Measurements from ENCODE around the gene RIOK1. TPM values are rescaled to one million over a fixed set of nuclear protein-coding genes. Genes with fewer than 3 reads are reported as not detected.

Gene RIOK1
- total RNA-seq, 1 donor from 2014 or later, result 15.5 TPM

DNA sequence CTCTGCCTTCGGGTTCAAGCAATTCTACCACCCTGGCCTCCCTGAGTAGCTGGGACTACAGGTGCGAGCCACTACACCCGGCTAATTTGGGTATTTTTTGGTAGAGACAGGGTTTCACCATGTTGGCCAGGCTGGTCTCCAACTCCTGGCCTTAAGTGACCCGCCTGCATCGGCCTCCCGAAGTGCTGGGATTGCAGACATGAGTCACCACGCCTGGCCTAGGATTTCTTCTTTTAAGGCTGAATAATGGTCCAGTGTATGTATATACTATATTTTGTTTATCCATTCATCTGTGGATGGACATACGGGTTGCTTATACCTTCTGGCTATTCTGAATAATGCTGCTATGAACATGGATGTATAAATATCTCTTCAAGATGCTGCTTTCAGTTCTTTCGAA is 17.1 kb downstream of the RIOK1 start:
- no peak for DNase-seq (ENCODE audit: extremely low read depth, low read depth, low spot score)

DNA sequence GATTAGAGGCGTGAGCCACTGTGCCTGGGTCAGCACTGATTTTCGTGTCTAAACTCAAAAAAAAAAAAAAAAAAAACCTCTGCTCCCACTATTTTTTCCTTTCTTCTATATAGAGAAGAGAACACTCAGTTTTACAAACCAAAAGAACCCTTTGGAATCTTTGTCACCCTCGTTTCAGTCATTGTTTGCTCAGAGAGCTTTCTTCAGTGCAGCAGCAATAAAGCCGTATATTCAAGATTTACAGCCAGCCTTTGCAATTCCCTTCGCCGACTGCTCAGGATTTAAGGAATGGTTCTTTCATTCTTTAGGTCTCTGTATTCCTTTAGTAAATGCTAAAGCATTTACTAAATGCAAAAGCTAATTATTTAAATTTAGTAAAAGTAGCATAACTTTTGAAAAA is 20.1 kb downstream of the RIOK1 start:
- DNase-seq (ENCODE audit: extremely low read depth, low read depth, low spot score), result no peak

DNA sequence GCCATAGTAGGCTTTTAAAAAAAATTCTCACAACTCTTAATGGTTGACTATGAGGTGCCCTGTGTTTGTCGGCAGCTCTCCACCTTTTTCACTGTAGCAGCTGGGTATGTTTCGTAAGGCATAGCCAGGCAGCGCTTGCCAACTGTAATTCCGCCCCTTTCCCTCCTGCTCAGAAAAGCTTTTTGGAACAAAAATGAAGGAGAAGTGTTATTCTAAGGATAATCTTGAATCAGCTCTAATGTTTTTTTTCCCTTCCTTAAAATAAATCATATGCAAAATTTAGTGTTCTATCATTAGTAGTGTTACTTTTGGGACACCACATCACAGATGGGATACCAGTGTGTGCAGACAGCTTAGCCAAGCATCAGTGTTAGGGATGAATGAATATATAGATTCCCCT is 21.2 kb downstream of the RIOK1 start:
- no peak for DNase-seq (ENCODE audit: extremely low read depth, low read depth, low spot score)

DNA sequence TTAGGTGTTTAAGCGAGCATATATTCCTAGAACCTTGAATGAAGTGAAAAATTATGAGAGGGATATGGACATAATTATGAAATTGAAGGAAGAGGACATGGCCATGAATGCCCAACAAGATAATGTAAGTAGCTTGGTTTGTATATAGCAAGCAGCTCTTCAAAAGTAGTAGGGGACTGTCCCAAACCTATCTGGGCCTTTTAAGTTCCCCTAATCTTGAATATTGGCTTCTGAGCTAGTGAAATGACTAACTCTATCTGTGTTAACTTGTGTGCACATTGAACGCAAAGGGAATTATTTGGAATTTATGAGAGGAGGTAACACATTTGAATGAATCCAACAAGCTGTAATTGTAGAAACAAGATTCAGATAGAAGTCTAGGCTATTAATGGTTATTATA is 21.7 kb downstream of the RIOK1 start:
- DNase-seq (ENCODE audit: extremely low read depth, low read depth, low spot score), result no peak

DNA sequence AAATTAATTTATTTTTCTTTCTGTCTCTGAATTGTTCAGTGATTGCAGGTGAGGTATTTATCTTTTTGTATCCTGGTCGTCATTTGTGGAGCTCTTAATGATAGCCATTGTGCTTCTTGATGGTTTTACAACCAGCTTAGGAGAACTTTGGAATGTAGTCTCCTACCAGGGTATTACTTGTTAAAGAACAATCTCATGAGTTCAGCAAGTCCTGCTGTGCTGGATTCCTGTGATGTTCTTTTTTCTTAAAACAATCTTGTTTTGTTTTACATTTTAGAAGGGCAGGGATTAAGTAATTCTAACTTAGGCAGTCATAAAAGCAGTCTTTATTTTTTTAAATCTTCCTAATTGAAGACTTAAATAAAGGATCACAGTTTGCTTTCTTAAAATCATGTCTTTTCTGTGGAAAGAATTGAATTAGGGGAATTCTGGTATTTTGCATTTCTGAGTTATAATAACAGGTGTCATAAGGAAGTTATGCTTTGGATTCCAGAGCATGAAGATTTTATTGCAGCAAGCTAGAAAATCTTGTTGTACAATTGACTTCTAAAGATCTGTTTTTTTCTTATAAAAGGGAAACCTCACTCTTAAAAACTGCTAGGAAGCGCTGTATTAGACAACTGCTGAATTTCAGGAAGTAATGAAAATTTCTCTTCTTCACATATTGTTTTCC is 23.7 kb downstream of the RIOK1 start:
- no peak for DNase-seq (ENCODE audit: extremely low read depth, low read depth, low spot score)

DNA sequence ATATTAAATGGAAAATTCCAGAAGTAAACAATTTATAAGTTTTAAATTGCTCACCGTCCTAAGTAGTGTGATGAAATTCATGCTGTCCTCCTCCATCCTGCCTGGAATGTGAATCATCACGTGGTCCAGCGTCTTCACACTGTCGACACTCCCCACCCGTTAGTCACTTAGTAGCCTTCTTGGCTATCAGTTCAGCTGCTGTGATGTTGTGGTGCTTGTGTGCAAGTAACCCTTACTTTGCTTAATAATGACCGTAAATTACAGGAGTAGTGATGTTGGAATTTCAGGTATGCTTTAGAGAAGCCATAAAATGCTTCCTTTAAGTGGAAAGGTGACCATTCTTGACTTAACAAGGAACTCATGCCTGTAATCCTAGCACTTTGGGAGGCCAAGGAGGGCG is 25.2 kb downstream of the RIOK1 start:
- no peak for DNase-seq (ENCODE audit: extremely low read depth, low read depth, low spot score)

DNA sequence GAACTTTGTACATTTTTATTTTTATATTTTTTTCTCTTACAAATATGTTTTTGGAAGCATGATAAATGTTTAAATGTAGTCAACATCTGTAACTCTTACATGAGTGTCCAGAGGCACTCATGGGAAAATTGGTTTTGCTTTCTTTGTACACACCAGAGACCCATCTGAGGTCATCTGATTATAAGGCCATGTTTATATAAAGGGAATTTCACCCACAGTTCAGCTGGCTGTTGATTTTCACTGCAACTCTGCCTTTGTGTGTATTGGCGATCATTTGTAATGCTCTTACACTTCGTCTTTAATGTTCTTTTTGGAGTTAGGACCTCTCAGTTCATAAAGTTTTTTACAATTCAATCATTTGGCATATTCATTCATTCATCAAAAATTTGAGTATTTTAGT is 28.1 kb downstream of the RIOK1 start:
- DNase-seq (ENCODE audit: extremely low read depth, low read depth, low spot score), result no peak

DNA sequence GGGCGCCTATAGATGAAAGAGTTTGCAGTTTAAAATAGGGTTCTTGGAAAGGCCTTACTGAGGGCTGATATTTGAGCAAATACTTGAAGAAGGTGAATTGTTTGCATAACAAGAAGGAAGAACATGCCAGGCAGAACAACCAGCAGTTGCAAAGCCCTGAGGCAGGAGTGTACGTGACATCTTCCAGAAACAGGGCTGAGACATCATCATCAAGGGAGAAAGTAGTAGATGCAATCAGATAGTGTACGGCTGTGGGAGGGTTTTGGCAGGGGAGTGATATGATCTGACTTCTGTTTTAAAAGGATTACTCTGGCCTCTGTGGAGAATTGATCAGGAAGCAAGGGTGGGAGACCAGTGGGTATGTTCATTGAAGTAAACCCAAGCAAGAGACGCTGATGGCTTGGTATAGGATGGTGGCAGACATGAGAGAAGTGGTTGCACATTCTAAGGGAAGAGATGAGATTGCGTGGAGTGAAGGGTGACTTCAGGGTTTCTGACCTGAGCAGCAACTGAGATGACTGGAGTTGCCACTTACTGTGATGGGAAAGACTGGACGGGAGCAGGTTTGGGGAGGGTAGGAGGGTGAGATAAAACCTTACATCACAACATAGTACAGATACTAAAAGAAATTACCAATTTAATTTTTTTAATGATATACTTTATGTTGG is 28.8 kb downstream of the RIOK1 start:
- no peak for DNase-seq (ENCODE audit: extremely low read depth, low read depth, low spot score)

DNA sequence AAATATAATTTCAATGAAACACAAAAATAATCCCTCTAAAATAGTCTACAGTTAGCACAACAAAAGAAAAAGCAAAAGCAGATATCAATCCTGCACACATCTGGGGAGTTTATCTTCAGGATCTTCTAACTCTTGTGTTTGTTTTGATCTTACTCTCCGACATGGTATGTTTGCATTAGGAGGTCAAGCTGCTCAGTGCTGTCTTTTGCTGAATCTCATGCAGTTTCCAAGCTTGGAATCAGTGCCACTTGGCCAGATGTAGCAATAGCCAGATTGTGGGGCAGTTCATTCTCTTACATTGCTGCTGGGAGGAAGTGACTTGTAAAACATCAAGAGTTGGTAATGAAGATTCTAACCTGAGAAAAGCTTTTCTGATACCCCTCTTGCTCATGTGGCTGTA is 29.5 kb downstream of the RIOK1 start:
- DNase-seq (ENCODE audit: extremely low read depth, low read depth, low spot score), result no peak

DNA sequence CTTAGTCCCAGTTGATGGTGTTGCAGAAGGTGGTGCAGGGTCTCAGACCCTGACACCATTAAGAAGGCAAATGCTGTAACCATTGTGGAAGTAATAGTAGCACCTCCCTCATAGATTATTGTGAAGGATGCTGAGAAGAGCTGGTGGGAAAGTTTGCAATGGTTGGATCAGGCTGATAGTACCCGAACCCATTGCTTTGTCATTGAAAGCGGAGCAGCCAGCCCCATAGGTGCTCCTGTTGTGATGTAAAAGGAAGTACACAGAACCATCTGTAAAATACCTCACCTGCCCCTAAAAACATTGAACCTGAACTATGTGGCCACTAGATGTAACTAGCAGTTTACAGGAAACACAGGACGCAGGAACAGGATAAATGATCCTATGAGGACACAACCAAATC is 31.5 kb downstream of the RIOK1 start:
- no peak for DNase-seq (ENCODE audit: extremely low read depth, low read depth, low spot score)

DNA sequence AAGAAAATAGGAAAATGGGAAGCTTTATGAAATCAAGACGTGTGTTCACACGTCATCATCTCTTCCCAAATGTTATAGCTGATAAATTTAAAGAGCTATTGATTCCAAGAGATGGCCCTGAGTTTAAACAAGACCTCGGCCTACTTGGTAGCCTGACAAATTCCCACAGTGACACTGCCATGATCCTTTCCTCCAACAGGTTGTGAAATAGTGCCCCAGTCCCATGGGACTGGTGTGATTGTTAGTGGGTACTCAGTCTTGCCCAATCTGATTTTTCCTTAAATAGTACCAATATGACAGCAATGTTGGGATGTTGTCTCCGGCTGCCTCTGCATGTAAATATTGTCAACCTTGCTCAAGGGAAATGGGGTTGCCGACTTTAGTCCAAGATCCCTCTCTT is 34.5 kb downstream of the RIOK1 start:
- no peak for DNase-seq (ENCODE audit: extremely low read depth, low read depth, low spot score)

DNA sequence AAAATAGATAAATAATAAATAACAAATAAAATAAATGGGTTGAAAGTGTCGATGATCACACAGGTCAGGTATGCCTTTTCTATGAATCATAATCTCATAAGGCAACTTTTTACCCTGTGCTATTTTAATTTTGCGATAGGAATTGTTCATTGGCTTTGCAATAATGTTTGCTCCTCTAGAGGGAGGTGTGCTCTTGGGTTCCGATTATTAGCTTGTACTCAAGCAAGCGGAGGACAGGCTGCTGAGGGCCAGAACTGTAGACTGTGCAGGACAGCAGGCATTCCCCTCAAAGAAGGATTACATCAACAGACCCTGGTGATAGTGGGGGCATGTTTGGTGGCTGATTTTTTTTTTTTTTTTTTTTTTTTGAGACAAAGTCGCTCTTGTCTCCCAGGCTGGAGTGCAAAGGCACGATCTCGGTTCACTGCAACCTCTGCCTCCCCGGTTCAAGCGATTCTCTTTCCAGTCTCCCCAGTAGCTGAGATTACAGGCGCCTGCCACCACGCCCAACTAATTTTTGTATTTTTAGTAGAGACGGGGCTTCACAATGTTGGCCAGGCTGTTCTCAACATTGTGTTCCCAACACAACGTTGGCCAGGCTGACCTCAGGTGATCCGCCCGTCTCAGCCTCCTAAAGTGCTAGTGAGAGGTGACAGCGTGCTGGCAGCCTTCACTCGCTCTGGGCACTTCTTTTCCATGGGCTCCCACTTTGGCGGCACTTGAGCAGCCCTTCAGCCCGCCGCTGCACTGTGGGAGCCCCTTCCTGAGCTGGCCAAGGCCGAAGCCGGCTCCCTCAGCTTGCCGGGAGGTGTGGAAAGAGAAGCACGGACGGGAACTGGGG is 35.6 kb downstream of the RIOK1 start:
- no peak for DNase-seq (ENCODE audit: extremely low read depth, low read depth, low spot score)

DNA sequence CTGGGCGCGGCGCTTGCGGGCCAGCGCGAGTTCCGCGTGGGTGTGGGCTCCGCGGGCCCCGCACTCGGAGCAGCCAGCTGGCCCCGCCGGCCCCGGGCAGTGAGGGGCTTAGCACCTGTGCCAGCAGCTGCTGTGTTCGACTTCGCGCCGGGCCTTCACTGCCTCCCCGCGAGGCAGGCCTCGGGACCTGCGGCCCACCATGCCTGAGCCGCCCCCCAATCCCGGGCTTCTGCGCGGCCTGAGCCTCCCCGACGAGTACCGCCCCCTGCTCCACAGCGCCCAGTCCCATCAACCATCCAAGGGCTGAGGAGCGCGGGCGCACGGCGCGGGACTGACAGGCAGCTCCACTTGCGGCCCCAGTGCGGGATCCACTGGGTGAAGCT is 36.2 kb downstream of the RIOK1 start:
- no peak for DNase-seq (ENCODE audit: extremely low read depth, low read depth, low spot score)

DNA sequence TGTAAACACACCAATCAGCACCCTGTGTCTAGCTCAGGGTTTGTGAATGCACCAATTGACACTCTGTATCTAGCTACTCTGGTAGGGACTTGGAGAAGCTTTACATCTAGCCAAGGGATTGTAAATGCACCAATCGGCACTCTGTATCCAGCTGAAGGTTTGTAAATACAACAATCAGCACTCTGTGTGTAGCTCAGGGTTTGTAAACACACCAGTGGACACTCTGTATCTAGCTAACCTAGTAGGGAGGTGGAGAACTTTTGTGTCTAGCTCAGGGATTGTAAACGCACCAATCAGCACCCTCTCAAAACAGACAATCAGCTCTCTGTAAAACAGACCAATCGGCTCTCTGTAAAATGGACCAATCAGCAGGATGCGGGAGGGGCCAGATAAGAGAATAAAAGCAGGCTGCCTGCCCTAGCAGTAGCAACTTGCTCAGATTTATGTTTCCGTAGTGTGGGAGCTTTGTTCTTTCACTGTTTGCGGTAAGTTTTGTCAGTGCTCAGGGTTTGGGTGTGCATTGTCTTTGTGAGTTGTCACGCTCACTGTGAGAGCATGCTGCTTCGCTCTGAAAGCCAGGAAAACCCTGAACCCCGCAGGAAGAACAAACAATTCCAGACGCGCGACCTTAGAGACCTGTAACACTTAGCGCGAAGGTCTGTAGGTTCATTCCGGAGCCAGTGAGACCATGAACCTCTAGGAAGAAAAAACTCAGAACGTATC is 37.0 kb downstream of the RIOK1 start:
- DNase-seq (ENCODE audit: extremely low read depth, low read depth, low spot score), result no peak

DNA sequence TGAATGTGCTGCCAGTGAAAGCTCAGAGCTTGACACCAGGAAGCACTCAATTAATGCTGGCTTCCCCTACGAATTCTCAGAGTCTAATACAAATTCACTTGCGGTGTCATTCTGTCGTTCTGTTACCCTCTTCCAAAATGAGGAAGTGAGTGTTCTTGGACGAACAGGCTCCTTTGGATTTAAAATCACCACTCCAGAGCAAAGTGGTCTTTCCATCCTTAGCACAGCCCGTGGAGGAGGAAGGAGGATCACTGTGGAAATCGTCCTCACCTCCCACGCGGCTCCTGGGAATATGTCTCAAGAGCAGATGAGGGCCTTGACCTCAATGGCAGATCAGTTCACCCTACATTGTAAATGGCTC is 41.7 kb downstream of the RIOK1 start:
- no peak for DNase-seq (ENCODE audit: extremely low read depth, low read depth, low spot score)

DNA sequence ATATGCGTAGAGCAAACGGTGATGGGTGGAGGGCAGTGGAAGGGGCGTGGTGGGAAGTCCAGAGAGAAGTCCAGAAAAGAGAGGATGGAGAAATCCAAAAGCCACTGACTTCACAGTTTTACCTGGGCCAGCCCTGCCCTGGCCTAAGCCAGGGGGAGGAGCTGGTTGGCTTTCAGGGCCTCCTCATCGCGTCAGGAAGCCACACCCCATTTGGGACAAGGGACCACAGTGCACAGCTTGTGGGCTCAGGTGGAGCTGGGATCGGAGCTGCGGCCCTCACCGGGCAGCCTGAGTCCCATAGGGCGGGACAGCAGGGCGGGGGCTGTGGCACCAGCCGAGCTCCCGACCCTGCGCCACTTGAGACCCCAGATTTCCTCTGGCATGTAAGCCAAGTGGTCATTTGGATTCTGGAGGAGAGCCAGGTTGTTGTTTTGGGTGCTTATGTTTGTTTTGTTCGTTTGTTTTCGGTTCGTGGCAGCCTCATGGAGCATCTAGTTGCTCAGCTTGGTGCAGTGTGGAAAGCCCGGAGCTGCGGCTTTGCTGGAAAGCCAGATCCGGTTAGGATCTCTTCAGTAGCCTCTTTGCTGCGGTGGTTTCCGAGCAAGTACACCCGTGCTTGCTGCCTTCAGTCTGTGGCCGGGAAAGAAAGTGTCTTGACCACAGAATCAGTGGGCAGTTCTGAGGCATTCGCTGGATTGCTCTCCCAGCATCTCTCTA is 42.2 kb downstream of the RIOK1 start:
- DNase-seq (ENCODE audit: extremely low read depth, low read depth, low spot score), result no peak

DNA sequence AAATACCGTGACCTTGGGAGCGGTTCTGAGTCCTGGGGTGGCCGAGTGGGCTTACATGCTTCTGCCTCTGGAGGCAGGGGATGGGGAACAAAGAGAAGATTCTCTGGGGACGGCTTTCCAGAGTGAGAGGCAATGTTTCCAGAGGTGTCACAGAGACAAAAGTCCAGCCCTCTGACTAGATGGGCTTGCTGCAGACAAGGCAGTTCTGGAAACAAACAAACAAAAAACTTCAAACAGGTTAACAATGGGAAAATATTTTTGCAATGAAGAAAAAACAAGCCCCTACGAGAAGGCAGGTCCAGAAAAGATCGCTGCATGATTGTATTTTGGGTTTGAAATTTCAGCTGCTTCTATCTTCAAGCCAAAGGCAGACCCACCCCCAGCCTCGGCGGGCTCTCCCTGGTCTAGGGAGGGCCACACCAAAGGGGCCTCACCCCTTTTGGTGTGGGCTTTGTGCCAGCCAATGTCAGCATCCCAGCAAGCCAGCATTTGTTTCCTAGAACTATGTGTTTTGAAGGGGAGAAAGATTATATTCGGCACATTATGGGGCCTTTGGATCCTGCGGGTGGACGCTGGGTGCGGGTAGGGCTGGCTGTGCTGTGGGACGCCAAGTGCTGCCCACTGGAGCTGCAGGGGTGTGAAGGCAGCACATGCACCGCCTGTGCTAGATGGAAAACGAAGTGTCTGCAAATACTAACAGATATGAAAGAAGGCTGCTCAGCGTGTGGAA is 42.9 kb downstream of the RIOK1 start:
- DNase-seq (ENCODE audit: extremely low read depth, low read depth, low spot score), result no peak

DNA sequence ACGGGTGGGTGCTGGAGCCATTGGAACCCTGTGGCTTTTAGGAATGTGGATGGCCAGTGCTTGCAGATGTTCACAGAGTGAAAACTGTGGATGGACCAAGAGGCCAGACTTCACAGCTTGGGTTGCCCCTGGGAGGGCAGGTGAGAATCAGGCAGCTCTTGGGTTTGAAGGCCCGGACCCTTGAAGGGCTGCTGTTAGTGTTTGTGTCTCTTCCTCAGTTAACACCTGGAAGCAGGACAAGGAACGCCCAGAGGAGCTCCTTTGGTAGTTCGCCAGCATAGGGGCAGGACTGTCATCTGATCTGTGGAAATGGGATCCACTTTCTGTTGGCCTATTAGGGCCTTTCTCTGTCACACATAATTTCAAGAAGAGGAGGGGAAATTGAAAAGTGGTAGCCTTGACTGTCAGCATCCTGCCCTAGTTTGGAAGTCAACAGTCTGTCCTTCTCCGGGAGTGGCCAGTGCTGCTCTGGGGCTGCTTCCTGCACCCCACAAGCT is 43.6 kb downstream of the RIOK1 start:
- DNase-seq (ENCODE audit: extremely low read depth, low read depth, low spot score), result no peak

DNA sequence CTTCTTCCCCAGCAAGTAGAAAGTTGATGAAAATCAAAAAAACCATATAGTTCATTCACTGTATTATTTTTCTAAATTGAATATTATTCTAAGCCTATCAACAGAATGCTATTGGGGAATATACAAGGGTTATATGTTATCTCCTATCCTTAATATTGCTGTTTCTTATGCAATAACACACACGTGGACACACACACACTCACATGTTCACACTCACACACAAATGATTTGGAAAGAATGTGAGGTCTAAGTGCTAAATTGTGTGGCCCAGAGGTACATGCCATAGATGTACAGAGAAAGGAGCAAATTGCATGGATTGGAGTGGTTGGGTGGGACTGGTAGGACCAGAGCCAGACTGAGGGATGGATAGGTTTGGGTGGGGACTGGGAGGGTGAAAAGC is 45.1 kb downstream of the RIOK1 start:
- DNase-seq (ENCODE audit: extremely low read depth, low read depth, low spot score), result no peak

DNA sequence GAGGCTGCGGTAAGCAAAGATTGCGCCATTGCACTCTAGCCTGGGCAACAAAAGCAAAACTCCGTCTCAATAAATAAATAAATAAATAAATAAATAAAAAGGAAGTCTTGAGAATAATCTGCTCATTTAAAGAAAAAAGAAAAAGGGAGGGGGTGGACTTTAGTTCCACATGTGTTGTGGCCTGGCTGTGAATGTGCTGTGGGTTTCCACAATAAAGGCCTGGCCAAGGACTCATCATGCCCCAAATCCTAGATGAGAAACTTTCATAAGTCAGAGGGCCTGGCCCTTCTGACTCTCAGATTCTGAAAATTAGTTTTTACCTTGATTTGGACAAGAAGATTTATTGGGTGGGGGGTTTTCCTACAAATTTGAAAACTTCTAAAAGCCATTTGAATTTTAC is 48.4 kb downstream of the RIOK1 start:
- DNase-seq (ENCODE audit: extremely low read depth, low read depth, low spot score), result no peak

Data from glomerular endothelial cell (primary cell).